ENCODE results near the gene PHLDA3. TPM values are rescaled to one million over a fixed set of nuclear protein-coding genes. Genes with fewer than 3 reads are reported as not detected.

PHLDA3 gene
- total RNA-seq, result 58.3 and 92.2 TPM in 2 replicates

GRCh38 chr1:201468844-201469644 lies at the start of gene PHLDA3:
Gene PHLDA3 (minus strand): TSS chr1:201469188. CDS start chr1:201468786, 402 bp downstream.

GRCh38 chr1:201506557-201507359 lies 37.8 kb upstream of the PHLDA3 start, which contains the start of gene CSRP1:
Gene CSRP1 (minus strand): TSS chr1:201507123. CDS start chr1:201496303, 10,820 bp downstream.

Other genes starting within 250 kb of the PHLDA3 start
- 0.76 and 1.6 TPM in 2 replicates for gene PKP1, start 185.7 kb downstream of the PHLDA3 start, total RNA-seq
- 0.65 and 2.3 TPM in 2 replicates for gene TNNT2, start 91.5 kb downstream of the PHLDA3 start, total RNA-seq
- gene LAD1, start 69.9 kb downstream of the PHLDA3 start, total RNA-seq, result 27.5 and 52.9 TPM in 2 replicates
- 2.0 TPM in 1 of 2 replicates, not detected in the other for gene TNNI1, start 47.5 kb downstream of the PHLDA3 start, total RNA-seq
- 481 and 800 TPM in 2 replicates for gene CSRP1, start 37.9 kb upstream of the PHLDA3 start, total RNA-seq
- 46.3 and 65.5 TPM in 2 replicates for gene NAV1, start 69.9 kb upstream of the PHLDA3 start, total RNA-seq

All from mesangial cell (primary cell).